Dendritic cell treated with granulocyte-macrophage colony-stimulating factor and Interleukin-4, amounts not matched to agents 40 ng/mL and 50 ng/mL, for 4 days (primary cell): ENCODE results near the gene SCLY.

ENCODE experiments used
- H3K27ac Mint-ChIP-seq: one replicate; pipeline ENCODE4 v1.8.0; 2022; ENCODE audit warnings: mild to moderate bottlenecking, mixed read lengths
- H3K27me3 Mint-ChIP-seq: one replicate; pipeline ENCODE4 v1.8.0; 2022; ENCODE audit warnings: mild to moderate bottlenecking, mixed read lengths
- H3K36me3 Mint-ChIP-seq: one replicate; pipeline ENCODE4 v1.8.0; 2022; ENCODE audit warnings: low read depth, mixed read lengths
- H3K4me1 Mint-ChIP-seq: one replicate; pipeline ENCODE4 v1.8.0; 2022; ENCODE audit warnings: low read depth, mixed read lengths
- H3K4me3 Mint-ChIP-seq: one replicate; pipeline ENCODE4 v1.8.0; 2022; ENCODE audit warnings: mild to moderate bottlenecking, moderate library complexity, mixed read lengths
- H3K9me3 Mint-ChIP-seq: one replicate; pipeline ENCODE4 v1.8.0; 2022; ENCODE audit warnings: mixed read lengths
- intact Hi-C: fragments of 100-400 bp; cut with micrococcal nuclease; formaldehyde crosslinking; loops from one replicate; pipeline ENCODE4 v1.15.0; 2022

Gene SCLY

GRCh38 chr2:238122287-238123217 is 61.8 kb downstream of the SCLY start:
- H3K27me3 Mint-ChIP-seq = peaks cover 28% of the 10 kb centered on the region
- H3K4me3 Mint-ChIP-seq = no peak overlapping the region
- H3K9me3 Mint-ChIP-seq = no peaks in the 10 kb centered on the region
- H3K27ac Mint-ChIP-seq = no peak overlapping the region
- H3K36me3 Mint-ChIP-seq = peaks cover 8% of the 10 kb centered on the region
- intact Hi-C loops = no loop called here
- H3K4me1 Mint-ChIP-seq = no peaks in the 10 kb centered on the region

GRCh38 chr2:238123218-238123971 is 62.6 kb downstream of the SCLY start:
- no peak overlapping the region for H3K27ac Mint-ChIP-seq
- peaks cover 8% of the 10 kb centered on the region for H3K36me3 Mint-ChIP-seq
- H3K9me3 Mint-ChIP-seq = no peaks in the 10 kb centered on the region
- H3K4me3 Mint-ChIP-seq = no peak overlapping the region
- H3K4me1 Mint-ChIP-seq = no peaks in the 10 kb centered on the region
- peaks cover 19% of the 10 kb centered on the region for H3K27me3 Mint-ChIP-seq
- intact Hi-C loops = no loop called here

GRCh38 chr2:238123991-238124470 is 63.2 kb downstream of the SCLY start:
- H3K9me3 Mint-ChIP-seq = no peaks in the 10 kb centered on the region
- peaks cover 6% of the 10 kb centered on the region for H3K36me3 Mint-ChIP-seq
- H3K27ac Mint-ChIP-seq = no peak overlapping the region
- no peak overlapping the region for H3K4me3 Mint-ChIP-seq
- H3K4me1 Mint-ChIP-seq = no peaks in the 10 kb centered on the region
- intact Hi-C loops = no loop called here
- H3K27me3 Mint-ChIP-seq = peaks cover 13% of the 10 kb centered on the region

DNA sequence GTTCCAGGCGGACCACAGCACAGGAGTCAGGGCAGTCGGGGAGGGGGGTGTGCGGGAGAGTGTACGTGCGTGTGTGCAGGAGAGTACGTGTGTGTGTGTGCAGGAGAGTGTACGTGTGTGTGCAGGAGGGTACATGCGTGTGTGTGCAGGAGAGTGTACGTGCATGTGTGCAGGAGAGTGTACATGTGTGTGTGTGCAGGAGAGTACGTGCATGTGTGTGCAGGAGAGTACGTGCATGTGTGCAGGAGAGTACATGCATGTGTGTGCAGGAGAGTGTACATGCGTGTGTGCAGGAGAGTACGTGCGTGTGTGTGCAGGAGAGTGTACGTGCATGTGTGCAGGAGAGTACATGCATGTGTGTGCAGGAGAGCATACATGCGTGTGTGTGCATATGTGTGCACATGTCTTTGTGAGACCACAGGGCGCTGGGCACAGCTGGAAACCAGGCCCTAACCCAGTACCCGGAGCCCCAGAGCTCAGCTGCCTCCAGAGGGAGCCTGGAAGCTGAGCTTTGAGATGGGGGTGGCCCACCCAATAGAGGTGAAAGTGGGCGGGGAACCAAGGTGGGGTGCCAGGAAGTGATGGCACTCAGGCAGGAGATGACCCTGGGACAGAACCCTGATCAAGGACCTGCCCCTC is 63.8 kb downstream of the SCLY start:
- intact Hi-C loops = no loop called here

DNA sequence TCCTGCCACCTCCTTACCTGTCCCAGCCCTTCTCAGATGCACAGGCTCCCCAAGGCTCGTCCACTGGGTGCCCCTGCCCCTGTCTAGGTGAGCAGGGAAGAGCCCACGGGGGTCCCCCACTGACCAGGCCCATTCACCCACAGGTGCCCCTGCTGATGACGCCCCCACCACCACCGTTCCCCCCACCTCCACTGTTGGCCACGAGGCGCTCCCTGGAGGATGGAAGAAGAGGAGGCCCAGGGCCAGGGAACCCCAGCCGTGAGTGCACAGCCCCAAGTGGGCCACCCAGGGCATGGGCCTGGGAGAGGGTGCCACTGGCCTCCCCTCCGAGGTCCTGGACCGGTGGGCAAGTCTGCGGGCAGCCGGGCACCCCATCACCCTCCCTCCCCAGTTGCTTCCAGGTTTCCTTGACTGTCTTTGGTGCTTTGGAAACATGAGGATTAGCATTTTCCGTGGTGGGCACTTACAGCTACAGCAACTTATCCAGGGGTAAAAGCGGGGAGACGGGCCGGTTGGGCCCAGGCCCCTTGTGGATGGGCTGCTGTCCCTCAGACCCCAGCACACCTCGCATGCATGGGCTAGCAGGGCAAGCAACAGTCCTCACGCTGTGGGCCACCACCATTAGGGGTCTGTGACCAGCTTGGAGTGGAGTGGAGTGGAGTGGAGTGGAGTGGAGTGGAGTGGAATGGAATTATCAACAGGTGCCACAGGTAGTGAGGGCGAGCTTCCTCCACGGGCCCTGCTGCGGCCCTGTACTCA is 64.5 kb downstream of the SCLY start:
- H3K27ac Mint-ChIP-seq = no peak overlapping the region
- H3K36me3 Mint-ChIP-seq = no peaks in the 10 kb centered on the region
- intact Hi-C loops = no loop called here
- H3K27me3 Mint-ChIP-seq = peaks cover 3% of the 10 kb centered on the region
- no peak overlapping the region for H3K4me3 Mint-ChIP-seq
- H3K9me3 Mint-ChIP-seq = no peaks in the 10 kb centered on the region
- H3K4me1 Mint-ChIP-seq = no peaks in the 10 kb centered on the region

More for the DNA sequence above, 63.8 kb downstream of the SCLY start:
- Mint-ChIP-seq H3K9me3 (no peaks in the 10 kb centered on the region), H3K4me3 (no peak overlapping the region), H3K27me3 (peaks cover 9% of the 10 kb centered on the region), H3K27ac (no peak overlapping the region), H3K4me1 (no peaks in the 10 kb centered on the region), H3K36me3 (peaks cover under 1% of the 10 kb centered on the region)

GRCh38 chr2:238126338-238126737 is 65.5 kb downstream of the SCLY start:
- H3K36me3 Mint-ChIP-seq = peaks cover 3% of the 10 kb centered on the region
- intact Hi-C loops = no loop called here
- no peak overlapping the region for H3K27ac Mint-ChIP-seq
- no peaks in the 10 kb centered on the region for H3K4me1 Mint-ChIP-seq
- no peak overlapping the region for H3K4me3 Mint-ChIP-seq
- H3K27me3 Mint-ChIP-seq = no peaks in the 10 kb centered on the region
- H3K9me3 Mint-ChIP-seq = no peaks in the 10 kb centered on the region

- Mint-ChIP-seq H3K27me3 (no peaks in the 10 kb centered on the region), H3K36me3 (peaks cover 6% of the 10 kb centered on the region), H3K4me3 (no peak overlapping the region)
These were observed 66.0 kb downstream of the SCLY start for GRCh38 chr2:238126775-238127164.

DNA sequence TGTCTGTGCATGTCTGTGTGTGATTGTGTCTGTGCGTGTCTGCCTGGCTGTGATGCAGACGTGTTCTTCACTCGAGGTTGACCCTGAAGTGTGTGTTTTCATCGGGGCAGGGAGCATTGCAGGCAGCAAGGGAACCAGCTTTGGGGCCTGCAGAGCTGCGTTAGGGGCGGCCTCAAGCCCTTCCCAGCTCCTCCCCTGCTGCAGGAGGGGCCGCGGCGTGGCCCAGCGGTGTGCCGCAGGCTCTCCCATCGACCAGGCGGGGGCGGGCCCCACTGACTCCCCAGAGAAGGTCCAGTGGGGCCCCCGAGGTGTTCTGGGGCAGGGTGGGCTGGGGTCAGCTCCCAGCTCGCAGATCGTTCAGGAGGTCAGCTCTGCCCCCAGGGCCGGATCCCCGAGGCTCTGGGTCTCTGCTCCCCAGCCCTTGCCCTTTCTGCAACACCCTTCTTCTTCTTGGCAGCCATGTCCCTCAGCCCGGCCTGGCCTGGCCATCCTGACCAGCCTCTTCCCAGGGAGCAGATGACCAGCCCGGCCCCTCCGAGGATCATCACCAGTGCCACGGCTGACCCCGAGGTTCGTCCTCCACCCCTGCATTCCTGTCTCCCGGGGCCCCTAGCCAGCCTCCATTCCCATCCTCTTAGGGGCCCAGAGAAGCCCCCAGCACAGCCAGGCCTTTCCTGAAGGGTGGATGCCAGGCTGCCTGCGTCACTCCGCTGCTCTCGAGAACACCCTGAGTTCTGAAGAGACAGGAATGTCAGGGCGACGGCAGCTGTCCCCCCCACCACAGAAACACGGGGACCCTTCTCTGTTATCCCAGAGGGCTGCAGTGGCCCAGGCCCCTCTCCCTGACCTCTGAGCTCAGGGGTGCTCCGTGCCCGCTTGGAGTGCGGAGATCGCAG is 66.6 kb downstream of the SCLY start:
- intact Hi-C loops = no loop called here
- Mint-ChIP-seq H3K4me3 (no peak overlapping the region), H3K9me3 (no peaks in the 10 kb centered on the region), H3K36me3 (peaks cover 13% of the 10 kb centered on the region), H3K4me1 (no peaks in the 10 kb centered on the region), H3K27ac (no peak overlapping the region), H3K27me3 (no peaks in the 10 kb centered on the region)

More at GRCh38 chr2:238126775-238127164, 66.0 kb downstream of the SCLY start:
- Mint-ChIP-seq H3K4me1 (no peaks in the 10 kb centered on the region), H3K9me3 (no peaks in the 10 kb centered on the region), H3K27ac (no peak overlapping the region)
- intact Hi-C loops = no loop called here

DNA sequence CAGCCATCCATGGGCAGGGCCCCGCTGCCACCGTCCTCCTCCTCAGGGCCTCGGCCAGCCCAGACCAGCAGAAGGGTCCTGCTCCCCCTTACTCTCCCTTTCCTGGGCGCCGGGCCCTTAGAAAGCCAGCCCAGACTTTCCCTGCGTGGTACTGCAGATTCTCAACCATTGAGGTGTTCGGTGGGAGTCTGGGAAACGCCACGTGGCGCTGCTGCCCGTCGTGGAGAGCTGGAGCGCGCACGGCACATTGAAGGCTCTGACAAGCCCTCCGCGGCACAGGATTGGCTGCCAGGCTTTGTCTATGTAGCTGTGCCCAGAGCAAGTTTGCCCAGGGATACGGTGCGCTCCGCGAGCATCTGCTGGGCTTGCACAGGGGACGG is 67.2 kb downstream of the SCLY start:
- intact Hi-C loops = no loop called here

GRCh38 chr2:238128534-238129001 is 67.8 kb downstream of the SCLY start:
- intact Hi-C loops = no loop called here
- H3K36me3 Mint-ChIP-seq = peaks cover 15% of the 10 kb centered on the region
- H3K4me3 Mint-ChIP-seq = no peak overlapping the region
- H3K4me1 Mint-ChIP-seq = peaks cover 6% of the 10 kb centered on the region
- no peaks in the 10 kb centered on the region for H3K9me3 Mint-ChIP-seq
- no peak overlapping the region for H3K27ac Mint-ChIP-seq
- H3K27me3 Mint-ChIP-seq = no peaks in the 10 kb centered on the region

More for the DNA sequence above, 67.2 kb downstream of the SCLY start:
- no peak overlapping the region for H3K4me3 Mint-ChIP-seq
- H3K36me3 Mint-ChIP-seq = peaks cover 15% of the 10 kb centered on the region
- H3K27ac Mint-ChIP-seq = no peak overlapping the region
- H3K4me1 Mint-ChIP-seq = peaks cover under 1% of the 10 kb centered on the region
- no peaks in the 10 kb centered on the region for H3K9me3 Mint-ChIP-seq
- H3K27me3 Mint-ChIP-seq = no peaks in the 10 kb centered on the region

DNA sequence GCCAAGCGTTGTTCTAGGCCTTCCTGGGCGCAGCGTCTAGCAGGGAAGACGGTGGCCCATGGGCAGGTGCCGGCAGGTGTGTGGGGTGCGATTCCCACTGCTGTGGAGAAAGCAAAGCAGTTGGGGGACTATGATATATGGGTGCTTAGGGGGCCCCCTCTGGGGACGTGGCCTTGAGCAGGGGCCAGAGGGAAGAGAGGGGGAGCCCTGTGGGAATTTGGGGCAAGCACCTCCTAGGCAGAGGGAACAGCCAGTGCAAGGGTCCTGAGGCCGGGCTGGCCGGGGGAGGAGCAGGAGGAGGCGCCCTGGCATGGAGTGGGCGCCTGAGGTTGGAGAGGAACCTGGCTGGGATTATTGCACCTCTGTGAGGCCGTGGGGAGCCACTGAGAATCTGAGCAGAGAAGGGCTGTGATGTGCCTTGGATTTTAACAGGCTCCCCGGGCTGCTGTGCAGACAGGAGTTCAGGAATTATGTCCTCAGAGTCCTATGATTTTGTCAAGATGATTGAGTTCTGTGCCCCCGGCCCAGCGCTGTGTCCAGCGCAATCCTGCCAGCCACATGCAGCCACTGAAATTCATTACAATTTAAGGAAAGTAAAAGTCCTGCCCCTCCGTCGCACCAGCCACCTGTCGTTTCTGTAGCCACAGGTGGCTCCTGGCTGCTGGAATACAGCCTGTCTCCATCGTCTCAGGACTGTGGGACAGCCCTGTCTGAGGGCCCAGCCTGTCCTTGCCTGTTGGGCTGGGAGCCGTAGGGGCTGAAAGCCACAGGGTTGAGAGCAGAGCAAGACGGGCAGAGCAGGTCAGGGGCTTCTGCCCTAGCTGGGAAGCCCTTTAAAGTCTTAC is 68.6 kb downstream of the SCLY start:
- no peak overlapping the region for H3K27ac Mint-ChIP-seq
- intact Hi-C loops = no loop called here
- H3K4me1 Mint-ChIP-seq = peaks cover 8% of the 10 kb centered on the region
- no peak overlapping the region for H3K4me3 Mint-ChIP-seq
- no peaks in the 10 kb centered on the region for H3K9me3 Mint-ChIP-seq
- peaks cover 15% of the 10 kb centered on the region for H3K36me3 Mint-ChIP-seq
- H3K27me3 Mint-ChIP-seq = no peaks in the 10 kb centered on the region

DNA sequence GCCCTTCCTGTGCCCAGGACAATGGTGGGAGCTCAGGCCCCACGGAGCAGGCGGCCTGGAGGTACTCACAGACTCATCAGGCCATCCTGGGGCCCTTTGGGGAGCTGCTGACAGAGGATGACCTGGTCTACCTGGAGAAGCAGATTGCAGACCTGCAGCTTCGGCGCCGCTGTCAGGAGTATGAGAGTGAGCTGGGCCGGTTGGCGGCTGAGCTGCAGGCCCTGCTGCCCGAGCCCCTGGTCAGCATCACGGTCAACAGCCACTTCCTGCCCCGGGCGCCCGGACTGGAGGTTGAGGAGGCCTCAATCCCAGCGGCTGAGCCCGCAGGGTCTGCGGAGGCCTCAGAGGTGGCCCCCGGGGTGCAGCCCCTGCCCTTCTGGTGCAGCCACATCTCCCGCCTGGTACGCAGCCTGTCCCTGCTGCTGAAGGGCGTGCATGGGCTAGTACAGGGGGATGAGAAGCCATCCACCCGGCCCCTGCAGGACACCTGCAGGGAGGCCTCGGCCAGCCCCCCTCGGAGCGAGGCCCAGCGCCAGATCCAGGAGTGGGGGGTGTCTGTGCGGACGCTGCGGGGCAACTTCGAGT is 69.4 kb downstream of the SCLY start:
- Mint-ChIP-seq H3K27ac (no peak overlapping the region), H3K9me3 (no peaks in the 10 kb centered on the region), H3K4me1 (peaks cover 8% of the 10 kb centered on the region), H3K4me3 (no peak overlapping the region), H3K36me3 (peaks cover 15% of the 10 kb centered on the region), H3K27me3 (no peaks in the 10 kb centered on the region)
- intact Hi-C loops = no loop called here
